Activated CD8-positive, alpha-beta T cell treated with anti-CD3 and anti-CD28 coated beads for 36 hours (primary cell): ENCODE results near the gene SEC23A. TPM values are rescaled to one million over a fixed set of nuclear protein-coding genes. Genes with fewer than 3 reads are reported as not detected.
A peak's percentile ranks its signal among the peaks of the same experiment; 100 is the strongest.
"Not testable (repeated sequence)": the region's sequence is repeated elsewhere in the genome, so short reads cannot be mapped to it uniquely, and the experiment has no call there.

Source experiments
- ATAC-seq: fragments of 200-7000 bp; cut with Tn5 transposase; one replicate; pipeline ENCODE4 v1.10.0; 2021; ENCODE audit warnings: mild to moderate bottlenecking, moderate library complexity
- CTCF ChIA-PET: fragments of 350-600 bp; sonication (Branson Sonifier 250); formaldehyde crosslinking; loops from one replicate; lab custom pipeline; 2021; ENCODE audit warnings: antibody characterized with exemption; lab: Charles Lee
- POLR2A ChIA-PET: fragments of 350-600 bp; sonication (Branson Sonifier 250); formaldehyde crosslinking; loops from one replicate; lab custom pipeline; 2021; ENCODE audit warnings: antibody characterized with exemption; lab: Charles Lee
- DNase-seq: peaks from one replicate; pipeline ENCODE4 v3.0.0-alpha.2; 2020
- H3K27ac Mint-ChIP-seq: one replicate; pipeline ENCODE4 v1.8.0; 2021; ENCODE audit warnings: mild to moderate bottlenecking, mixed read lengths
- H3K27me3 Mint-ChIP-seq: one replicate; pipeline ENCODE4 v1.8.0; 2021; ENCODE audit warnings: mixed read lengths
- H3K36me3 Mint-ChIP-seq: one replicate; pipeline ENCODE4 v1.8.0; 2021; ENCODE audit warnings: low read depth, mixed read lengths
- H3K4me1 Mint-ChIP-seq: one replicate; pipeline ENCODE4 v1.8.0; 2021; ENCODE audit warnings: low read depth, mixed read lengths
- H3K4me3 Mint-ChIP-seq: one replicate; pipeline ENCODE4 v1.8.0; 2021; ENCODE audit warnings: mild to moderate bottlenecking, moderate library complexity, mixed read lengths
- H3K9me3 Mint-ChIP-seq: one replicate; pipeline ENCODE4 v1.8.0; 2021; ENCODE audit warnings: mixed read lengths
- intact Hi-C: fragments of 100-400 bp; cut with micrococcal nuclease; formaldehyde crosslinking; loops from one replicate; pipeline ENCODE4 v1.10.0; 2022
- total RNA-seq, 2 experiments: library from RNA; stranded (reverse); gene quantifications; one replicate each; pipeline ENCODE4 v1.2.3, GENCODE V29; 2021
- TF ChIP-seq, protein P1 (sequence below): fragments of 200-600 bp; IDR thresholded peaks from one replicate; pipeline ENCODE4 v1.8.0; 2022; ENCODE audit warnings: antibody characterized with exemption, mild to moderate bottlenecking

SEC23A gene
- total RNA-seq, 2 experiments from 2014 or later, result 45.4 to 45.6 TPM

GRCh38 chr14:39099748-39100147 is 3.3 kb downstream of the SEC23A start:
- ATAC-seq, result no peak
- intact Hi-C loops, result no loop called here
- Mint-ChIP-seq H3K4me3 (no peak overlapping the region), H3K27ac (peak overlapping the region; percentile 13), H3K4me1 (peaks cover 48% of the 10 kb centered on the region), H3K36me3 (peaks cover 12% of the 10 kb centered on the region), H3K9me3 (no peaks in the 10 kb centered on the region), H3K27me3 (no peaks in the 10 kb centered on the region)
- TF ChIP-seq, protein P1, sequence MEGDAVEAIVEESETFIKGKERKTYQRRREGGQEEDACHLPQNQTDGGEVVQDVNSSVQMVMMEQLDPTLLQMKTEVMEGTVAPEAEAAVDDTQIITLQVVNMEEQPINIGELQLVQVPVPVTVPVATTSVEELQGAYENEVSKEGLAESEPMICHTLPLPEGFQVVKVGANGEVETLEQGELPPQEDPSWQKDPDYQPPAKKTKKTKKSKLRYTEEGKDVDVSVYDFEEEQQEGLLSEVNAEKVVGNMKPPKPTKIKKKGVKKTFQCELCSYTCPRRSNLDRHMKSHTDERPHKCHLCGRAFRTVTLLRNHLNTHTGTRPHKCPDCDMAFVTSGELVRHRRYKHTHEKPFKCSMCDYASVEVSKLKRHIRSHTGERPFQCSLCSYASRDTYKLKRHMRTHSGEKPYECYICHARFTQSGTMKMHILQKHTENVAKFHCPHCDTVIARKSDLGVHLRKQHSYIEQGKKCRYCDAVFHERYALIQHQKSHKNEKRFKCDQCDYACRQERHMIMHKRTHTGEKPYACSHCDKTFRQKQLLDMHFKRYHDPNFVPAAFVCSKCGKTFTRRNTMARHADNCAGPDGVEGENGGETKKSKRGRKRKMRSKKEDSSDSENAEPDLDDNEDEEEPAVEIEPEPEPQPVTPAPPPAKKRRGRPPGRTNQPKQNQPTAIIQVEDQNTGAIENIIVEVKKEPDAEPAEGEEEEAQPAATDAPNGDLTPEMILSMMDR, result no peak
- POLR2A ChIA-PET, result no interaction called here
- CTCF ChIA-PET, result interaction anchor here (0.6 to 1.5 kb wide), 4 partner anchors 30 to 326 kb away, joined by 3 to 4 read pairs (median 4); no protein-coding TSS in a partner anchor
- no peak for DNase-seq

DNA sequence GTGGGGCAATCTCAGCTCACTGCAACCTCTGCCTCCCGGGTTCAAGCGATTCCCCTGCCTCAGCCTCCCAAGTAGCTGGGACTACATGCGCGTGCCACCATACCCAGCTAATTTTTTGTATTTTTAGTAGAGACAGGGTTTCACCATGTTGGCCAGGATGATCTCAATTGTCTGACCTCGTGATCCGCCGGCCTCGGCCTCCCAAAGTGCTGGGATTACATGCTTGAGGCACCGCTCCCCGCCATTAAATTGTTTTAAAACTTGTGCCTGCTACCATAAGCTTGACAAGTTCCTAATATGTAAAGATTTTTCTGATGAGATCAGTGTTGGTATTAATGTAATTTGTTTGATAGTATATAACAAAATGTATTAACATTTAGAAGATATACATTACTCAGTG is 3.8 kb downstream of the SEC23A start:
- ChIA-PET CTCF (interaction anchor here (0.6 to 1.5 kb wide), 6 partner anchors 10 to 327 kb away, joined by 3 to 4 read pairs (median 4); no protein-coding TSS in a partner anchor), POLR2A (interaction anchor here (0.6 to 1.3 kb wide), 2 partner anchors 15 to 18 kb away, joined by 3 to 5 read pairs; partner anchors contain the start of gene GEMIN2)
- H3K9me3 Mint-ChIP-seq, H3K27me3 Mint-ChIP-seq, H3K4me3 Mint-ChIP-seq, ATAC-seq, DNase-seq, intact Hi-C loops: not testable (repeated sequence)
- peak overlapping the region; percentile 49 for H3K27ac Mint-ChIP-seq
- H3K4me1 Mint-ChIP-seq, result peaks cover 48% of the 10 kb centered on the region
- peaks cover 17% of the 10 kb centered on the region for H3K36me3 Mint-ChIP-seq

DNA sequence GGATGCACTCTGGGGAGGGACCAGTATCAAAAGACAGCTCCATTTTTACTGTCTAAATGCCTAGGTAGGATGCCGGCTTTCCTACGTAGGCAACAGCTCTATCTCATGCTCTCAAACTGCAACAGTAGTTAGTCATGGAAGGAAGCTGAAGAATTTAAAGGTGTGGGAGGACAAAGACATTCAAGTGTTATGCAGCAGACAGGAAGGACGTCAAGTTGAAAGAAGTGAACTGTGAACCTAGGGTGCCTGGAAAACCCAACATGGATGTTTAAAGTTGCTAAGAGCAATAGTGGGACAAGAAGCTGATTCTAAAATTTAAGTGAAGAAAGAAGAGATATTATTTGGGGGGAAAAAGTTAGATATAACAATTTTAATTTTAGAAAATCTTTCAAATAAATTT is 5.9 kb downstream of the SEC23A start:
- peak; percentile 54 for DNase-seq
- no peaks in the 10 kb centered on the region for H3K9me3 Mint-ChIP-seq
- peak overlapping the region; percentile 50 for H3K4me3 Mint-ChIP-seq
- TF ChIP-seq, protein P1, result no peak
- intact Hi-C loops, result no loop called here
- ChIA-PET CTCF (interaction anchor here (0.8 to 1.7 kb wide), 4 partner anchors 10 to 334 kb away, joined by 4 to 7 read pairs (median 6); partner anchors contain the start of gene GEMIN2), POLR2A (interaction anchor here (1.2 to 2.1 kb wide), 6 partner anchors 73 to 335 kb away, joined by 3 to 8 read pairs (median 4); partner anchors contain the start of genes FBXO33, PNN and TRAPPC6B)
- peak; percentile 97 for ATAC-seq
- peak overlapping the region; percentile 88 for H3K27ac Mint-ChIP-seq
- H3K27me3 Mint-ChIP-seq, result no peaks in the 10 kb centered on the region
- peaks cover 21% of the 10 kb centered on the region for H3K36me3 Mint-ChIP-seq
- peaks cover 44% of the 10 kb centered on the region for H3K4me1 Mint-ChIP-seq

DNA sequence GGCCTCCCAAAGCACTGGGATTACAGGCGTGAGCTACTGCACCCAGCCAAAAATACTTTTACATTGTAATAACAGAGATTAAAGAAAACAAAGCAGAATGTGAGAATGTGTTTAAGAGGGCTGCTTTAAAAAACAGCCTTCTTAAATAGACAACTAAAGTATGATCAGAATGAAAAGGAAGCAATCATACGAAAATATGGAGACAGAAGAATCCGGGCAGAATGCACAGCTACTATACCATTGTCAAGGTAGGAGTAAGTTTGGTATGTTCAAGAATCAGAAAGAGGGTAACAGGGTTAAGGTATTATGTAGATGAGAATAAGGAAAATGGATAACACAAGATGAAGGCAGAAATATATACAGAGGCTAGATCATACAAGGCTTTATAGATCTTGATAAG is 8.5 kb downstream of the SEC23A start:
- Mint-ChIP-seq H3K27me3 (no peaks in the 10 kb centered on the region), H3K9me3 (no peaks in the 10 kb centered on the region), H3K4me1 (peaks cover 44% of the 10 kb centered on the region), H3K4me3 (no peak overlapping the region), H3K27ac (peak overlapping the region; percentile 50), H3K36me3 (peaks cover 35% of the 10 kb centered on the region)
- CTCF ChIA-PET, result no interaction called here
- POLR2A ChIA-PET, result interaction anchor here (1.2 to 1.8 kb wide), 2 partner anchors 19 to 75 kb away, joined by 3 read pairs; partner anchors contain the start of genes GEMIN2 and TRAPPC6B
- TF ChIP-seq, protein P1, result no peak
- intact Hi-C loops, result no loop called here
- DNase-seq (no peak), ATAC-seq (no peak)

GRCh38 chr14:39091716-39092115 is 11.3 kb downstream of the SEC23A start:
- TF ChIP-seq, protein P1, result no peak
- H3K4me1 Mint-ChIP-seq, result peaks cover 32% of the 10 kb centered on the region
- no peaks in the 10 kb centered on the region for H3K9me3 Mint-ChIP-seq
- H3K27me3 Mint-ChIP-seq, result no peaks in the 10 kb centered on the region
- intact Hi-C loops, result no loop called here
- peak overlapping the region; percentile 70 for H3K27ac Mint-ChIP-seq
- POLR2A ChIA-PET, result no interaction called here
- ATAC-seq (peak; percentile 34), DNase-seq (no peak)
- CTCF ChIA-PET, result interaction anchor here (1.4 to 1.6 kb wide), 2 partner anchors 10 kb away, joined by 4 to 5 read pairs; no protein-coding TSS in a partner anchor
- peaks cover 41% of the 10 kb centered on the region for H3K36me3 Mint-ChIP-seq
- no peak overlapping the region for H3K4me3 Mint-ChIP-seq
